H9 (cell line): Measurements from ENCODE around the gene DLD. TPM values are rescaled to one million over a fixed set of nuclear protein-coding genes. Genes with fewer than 3 reads are reported as not detected.

Experiments
- DNase-seq: peaks from one replicate; pipeline ENCODE4 v3.0.0-alpha.2; 2017
- H2AFZ ChIP-seq: one replicate; pipeline ENCODE4 v1.6.1; 2013; ENCODE audit warnings: mild to moderate bottlenecking, low read length, control low read depth, moderate library complexity
- H2AK5ac ChIP-seq: 2 replicates; pipeline ENCODE4 v1.6.1; 2013; ENCODE audit warnings: low read length, control low read depth, mixed read lengths; ENCODE audit not compliant: insufficient read length
- H2BK120ac ChIP-seq: one replicate; pipeline ENCODE4 v1.6.1; 2013; ENCODE audit warnings: low read depth, mild to moderate bottlenecking, low read length, control low read depth, inconsistent platforms; ENCODE audit not compliant: poor library complexity, severe bottlenecking
- H2BK12ac ChIP-seq: 2 replicates; pipeline ENCODE4 v1.6.1; 2013; ENCODE audit warnings: low read length, control low read depth, mixed read lengths, low read depth; ENCODE audit not compliant: insufficient read length
- H2BK15ac ChIP-seq: 2 replicates; pipeline ENCODE4 v1.6.1; 2013; ENCODE audit warnings: low read depth, low read length, control low read depth
- H2BK20ac ChIP-seq: one replicate; pipeline ENCODE4 v1.6.1; 2013; ENCODE audit warnings: low read depth, mild to moderate bottlenecking, low read length, control low read depth, inconsistent platforms; ENCODE audit not compliant: poor library complexity, severe bottlenecking
- H2BK5ac ChIP-seq: 2 replicates; pipeline ENCODE4 v1.6.1; 2013; ENCODE audit warnings: low read length, control low read depth, mixed read lengths; ENCODE audit not compliant: insufficient read length
- H3K14ac ChIP-seq: 2 replicates; pipeline ENCODE4 v1.6.1; 2013; ENCODE audit warnings: low read length, control low read depth; ENCODE audit not compliant: insufficient read depth
- H3K18ac ChIP-seq: 2 replicates; pipeline ENCODE4 v1.6.1; 2013; ENCODE audit warnings: low read depth, mild to moderate bottlenecking, mixed read lengths, low read length, control low read depth; ENCODE audit not compliant: insufficient read length
- H3K23ac ChIP-seq: 2 replicates; pipeline ENCODE4 v1.6.1; 2013; ENCODE audit warnings: low read length, control low read depth, mixed read lengths, low read depth; ENCODE audit not compliant: insufficient read length
- H3K23me2 ChIP-seq: 2 replicates; pipeline ENCODE4 v1.6.1; 2013; ENCODE audit warnings: low read depth, mild to moderate bottlenecking, mixed read lengths, low read length, control low read depth; ENCODE audit not compliant: insufficient read length, poor library complexity, severe bottlenecking
- H3K27ac ChIP-seq: 2 replicates; pipeline ENCODE4 v1.5.1; 2013; ENCODE audit warnings: low read length, control low read depth, mixed read lengths, low read depth; ENCODE audit not compliant: insufficient read length
- H3K27me3 ChIP-seq: 2 replicates; pipeline ENCODE4 v1.6.1; 2013; ENCODE audit warnings: low read length, control low read depth, inconsistent platforms; ENCODE audit not compliant: insufficient read depth
- H3K4ac ChIP-seq: 2 replicates; pipeline ENCODE4 v1.6.1; 2013; ENCODE audit warnings: low read depth, mild to moderate bottlenecking, control low read depth, inconsistent platforms, low read length, moderate library complexity
- H3K4me1 ChIP-seq: 2 replicates; pipeline ENCODE4 v1.6.1; 2013; ENCODE audit warnings: low read length, control low read depth, inconsistent platforms; ENCODE audit not compliant: insufficient read depth
- H3K4me2 ChIP-seq: 2 replicates; pipeline ENCODE4 v1.6.1; 2013; ENCODE audit warnings: low read length, control low read depth, mixed read lengths; ENCODE audit not compliant: insufficient read length, insufficient read depth
- H3K56ac ChIP-seq: 2 replicates; pipeline ENCODE4 v1.6.1; 2013; ENCODE audit warnings: low read depth, mild to moderate bottlenecking, mixed read lengths, low read length, control low read depth; ENCODE audit not compliant: insufficient read length
- H3K79me1 ChIP-seq: 2 replicates; pipeline ENCODE4 v1.6.1; 2013; ENCODE audit warnings: low read depth, mild to moderate bottlenecking, moderate library complexity, low read length, control low read depth, inconsistent platforms; ENCODE audit not compliant: insufficient read depth, poor library complexity, severe bottlenecking
- H3K79me2 ChIP-seq: 2 replicates; pipeline ENCODE4 v1.6.1; 2013; ENCODE audit warnings: low read length, control low read depth, inconsistent platforms; ENCODE audit not compliant: insufficient read depth
- H3K9ac ChIP-seq: 2 replicates; pipeline ENCODE4 v1.6.1; 2013; ENCODE audit warnings: low read length, control low read depth, mixed read lengths; ENCODE audit not compliant: insufficient read length; ENCODE audit errors: extremely low read depth
- H3K9me3 ChIP-seq: one replicate; pipeline ENCODE4 v1.6.1; 2013; ENCODE audit warnings: low read depth, low read length, inconsistent platforms; ENCODE audit not compliant: control insufficient read depth
- H3T11ph ChIP-seq: one replicate; pipeline ENCODE4 v1.6.1; 2013; ENCODE audit warnings: mild to moderate bottlenecking, low read length, control low read depth, inconsistent platforms
- H4K20me1 ChIP-seq: one replicate; pipeline ENCODE4 v1.6.1; 2013; ENCODE audit not compliant: control insufficient read depth, insufficient read length, insufficient read depth
- H4K5ac ChIP-seq: 2 replicates; pipeline ENCODE4 v1.6.1; 2013; ENCODE audit warnings: low read depth, mild to moderate bottlenecking, mixed read lengths, low read length, control low read depth; ENCODE audit not compliant: insufficient read length
- H4K8ac ChIP-seq: replicated peaks from 2 replicates; pipeline ENCODE4 v1.6.1; 2013; ENCODE audit warnings: low read length, control low read depth, mixed read lengths, low read depth; ENCODE audit not compliant: insufficient read length
- H4K91ac ChIP-seq: 2 replicates; pipeline ENCODE4 v1.6.1; 2013; ENCODE audit warnings: low read depth, mild to moderate bottlenecking, moderate library complexity, mixed read lengths, low read length, control low read depth; ENCODE audit not compliant: insufficient read length
- H3K27ac Mint-ChIP-seq, 3 experiments: 2 replicates in 2 of 3; 3 replicates in 1 of 3; pipeline ENCODE4 v1.8.0; 2020 to 2021; ENCODE audit warnings: mixed read lengths in 3 of 3, mild to moderate bottlenecking in 1 of 3, moderate library complexity in 1 of 3
- H3K27me3 Mint-ChIP-seq: 2 replicates; pipeline ENCODE4 v1.8.0; 2021; ENCODE audit warnings: low read depth, mild to moderate bottlenecking, moderate library complexity, mixed read lengths
- H3K36me3 Mint-ChIP-seq, 3 experiments: 2 replicates in 2 of 3; 3 replicates in 1 of 3; pipeline ENCODE4 v1.8.0; 2020 to 2021; ENCODE audit warnings: low read depth in 3 of 3, mixed read lengths in 3 of 3; ENCODE audit not compliant: insufficient read depth in 1 of 3
- H3K4me1 Mint-ChIP-seq, 2 experiments: 2 replicates each; pipeline ENCODE4 v1.8.0; 2020; ENCODE audit warnings: mixed read lengths in 2 of 2
- H3K4me3 Mint-ChIP-seq, 2 experiments: 2 replicates in 1 of 2; 3 replicates in 1 of 2; pipeline ENCODE4 v1.8.0; 2020 to 2021; ENCODE audit warnings: mild to moderate bottlenecking in 2 of 2, mixed read lengths in 2 of 2, moderate library complexity in 1 of 2
- H3K9me3 Mint-ChIP-seq, 2 experiments: 2 replicates in 1 of 2; 3 replicates in 1 of 2; pipeline ENCODE4 v1.8.0; 2020; ENCODE audit warnings: mild to moderate bottlenecking in 2 of 2, mixed read lengths in 2 of 2, moderate library complexity in 1 of 2
- WGBS: extraction: QIAGEN DNeasy Blood & Tissue Kit; methylation state at CpG from one replicate; pipeline ENCODE4 v1.1.7; 2013; ENCODE audit warnings: missing lambda C conversion rate, low lambda C conversion rate, mixed read lengths; ENCODE audit not compliant: insufficient read length; ENCODE audit errors: extremely low coverage; 5-methylcytosine and 5-hydroxymethylcytosine counted together
- total RNA-seq: library from RNA; stranded (reverse); gene quantifications from 2 replicates; pipeline ENCODE4 v1.2.1, GENCODE V29; 2021
- TF ChIP-seq, protein P1 (sequence below): fragments of 200-600 bp; sonication (generic); conservative IDR thresholded peaks from 3 replicates; pipeline ENCODE4 v1.8.0; 2021; ENCODE audit warnings: antibody characterized with exemption, mild to moderate bottlenecking

Gene DLD
- total RNA-seq, 1 experiment from 2014 or later, result 93.7 TPM

DNA sequence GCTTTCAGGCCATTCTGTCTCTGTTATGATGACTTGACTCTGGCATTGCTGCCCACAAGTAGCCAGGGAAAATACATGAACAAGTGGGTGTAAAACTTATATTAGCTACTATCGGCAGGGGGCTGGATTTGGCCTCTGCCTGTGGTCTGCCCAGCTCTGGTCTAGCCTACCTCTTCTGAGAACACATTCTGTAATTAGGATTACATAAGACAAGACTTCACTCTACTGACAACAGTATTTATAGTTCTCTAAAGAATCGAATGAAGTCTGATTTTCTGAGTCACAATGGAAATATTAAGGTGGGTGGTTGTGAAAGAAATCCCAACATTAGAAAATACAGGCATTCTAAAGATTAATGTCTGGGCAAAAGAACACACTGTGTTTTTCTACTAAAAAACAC lies 55.5 kb downstream of the DLD start:
- Histone ChIP-seq H3K23me2 (no peaks in the 10 kb centered on the region), H3K14ac (no peak overlapping the region), H3K23ac (no peak overlapping the region), H2BK20ac (no peak overlapping the region), H3K18ac (no peak overlapping the region), H3K27ac (no peak overlapping the region), H2BK12ac (no peak overlapping the region), H3T11ph (no peak overlapping the region), H2BK120ac (no peak overlapping the region), H3K56ac (no peak overlapping the region), H3K4ac (no peak overlapping the region), H4K91ac (no peak overlapping the region), H3K79me2 (no peaks in the 10 kb centered on the region), H4K5ac (no peak overlapping the region), H3K9ac (no peak overlapping the region), H3K4me1 (peaks cover 4% of the 10 kb centered on the region), H4K8ac (no peak overlapping the region), H3K27me3 (no peaks in the 10 kb centered on the region), H2BK15ac (no peak overlapping the region), H4K20me1 (no peaks in the 10 kb centered on the region), H2AFZ (no peak overlapping the region), H3K9me3 (no peaks in the 10 kb centered on the region), H3K79me1 (no peaks in the 10 kb centered on the region), H3K4me2 (no peak overlapping the region), H2BK5ac (no peak overlapping the region), H2AK5ac (no peak overlapping the region)
- peaks cover 5 to 75% (median 39%) of the 10 kb centered on the region in 3 experiments; a peak in 5 of 7 replicates for H3K36me3 Mint-ChIP-seq
- DNase-seq, result no peak
- TF ChIP-seq, protein P1, sequence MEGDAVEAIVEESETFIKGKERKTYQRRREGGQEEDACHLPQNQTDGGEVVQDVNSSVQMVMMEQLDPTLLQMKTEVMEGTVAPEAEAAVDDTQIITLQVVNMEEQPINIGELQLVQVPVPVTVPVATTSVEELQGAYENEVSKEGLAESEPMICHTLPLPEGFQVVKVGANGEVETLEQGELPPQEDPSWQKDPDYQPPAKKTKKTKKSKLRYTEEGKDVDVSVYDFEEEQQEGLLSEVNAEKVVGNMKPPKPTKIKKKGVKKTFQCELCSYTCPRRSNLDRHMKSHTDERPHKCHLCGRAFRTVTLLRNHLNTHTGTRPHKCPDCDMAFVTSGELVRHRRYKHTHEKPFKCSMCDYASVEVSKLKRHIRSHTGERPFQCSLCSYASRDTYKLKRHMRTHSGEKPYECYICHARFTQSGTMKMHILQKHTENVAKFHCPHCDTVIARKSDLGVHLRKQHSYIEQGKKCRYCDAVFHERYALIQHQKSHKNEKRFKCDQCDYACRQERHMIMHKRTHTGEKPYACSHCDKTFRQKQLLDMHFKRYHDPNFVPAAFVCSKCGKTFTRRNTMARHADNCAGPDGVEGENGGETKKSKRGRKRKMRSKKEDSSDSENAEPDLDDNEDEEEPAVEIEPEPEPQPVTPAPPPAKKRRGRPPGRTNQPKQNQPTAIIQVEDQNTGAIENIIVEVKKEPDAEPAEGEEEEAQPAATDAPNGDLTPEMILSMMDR, result no peak
- no peaks in the 10 kb centered on the region for H3K27me3 Mint-ChIP-seq
- no peaks in the 10 kb centered on the region for H3K9me3 Mint-ChIP-seq
- peaks cover 9 to 11% of the 10 kb centered on the region in 2 experiments for H3K4me1 Mint-ChIP-seq
- H3K4me3 Mint-ChIP-seq, result no peak overlapping the region
- no peak overlapping the region for H3K27ac Mint-ChIP-seq
- WGBS, result no CpG with 5 or more reads among the region's 2 CpGs
